ENCODE results near the gene SLC17A8. TPM values are rescaled to one million over a fixed set of nuclear protein-coding genes. Genes with fewer than 3 reads are reported as not detected.
"Not testable (repeated sequence)": the region's sequence is repeated elsewhere in the genome, so short reads cannot be mapped to it uniquely, and the experiment has no call there.

Gene SLC17A8
- not detected for polyA plus RNA-seq (2012; ENCODE audit: low read depth, missing spikeins)

GRCh38 chr12:100356644-100357223 is at the start of gene SLC17A8:
Gene SLC17A8, plus strand, starts transcription at chr12:100357074. Its CDS starts 318 bp downstream, at chr12:100357392.
- FAIRE-seq (no peak), DNase-seq (ENCODE audit: insufficient read length, low spot score) (no peak)
- no peak for TF ChIP-seq TAF1 (IDR thresholded peaks at IDR 0.05; ENCODE audit: low read depth, low read length)
- no peak for TF ChIP-seq SPI1 (IDR thresholded peaks at IDR 0.05; ENCODE audit: low read depth, low read length)
- no peak for TF ChIP-seq POLR2AphosphoS5 (IDR thresholded peaks at IDR 0.05; ENCODE audit: low read depth, low read length)
- TF ChIP-seq POU2F2 (IDR thresholded peaks at IDR 0.05; ENCODE audit: low read depth, low read length): no peak
- TF ChIP-seq PAX5 (IDR thresholded peaks at IDR 0.05; ENCODE audit: insufficient read depth, low read length, severe bottlenecking): no peak
- TF ChIP-seq POLR2A (IDR thresholded peaks at IDR 0.05; ENCODE audit: low read depth, low read length): no peak

GRCh38 chr12:100308138-100308537 is 48.7 kb upstream of the SLC17A8 start:
- DNase-seq (ENCODE audit: insufficient read length, low spot score); FAIRE-seq: not testable (repeated sequence)

- FAIRE-seq (no peak), DNase-seq (ENCODE audit: insufficient read length, low spot score) (no peak)
- TF ChIP-seq PAX5 (IDR thresholded peaks at IDR 0.05; ENCODE audit: insufficient read depth, low read length, severe bottlenecking) (no peak), SPI1 (IDR thresholded peaks at IDR 0.05; ENCODE audit: low read depth, low read length) (no peak), POU2F2 (IDR thresholded peaks at IDR 0.05; ENCODE audit: low read depth, low read length) (no peak), POLR2AphosphoS5 (IDR thresholded peaks at IDR 0.05; ENCODE audit: low read depth, low read length) (no peak), TAF1 (IDR thresholded peaks at IDR 0.05; ENCODE audit: low read depth, low read length) (no peak)
Measured at GRCh38 chr12:100311317-100311716, 45.6 kb upstream of the SLC17A8 start.

- FAIRE-seq (no peak), DNase-seq (ENCODE audit: insufficient read length, low spot score) (no peak)
- no peak for TF ChIP-seq TAF1 (IDR thresholded peaks at IDR 0.05; ENCODE audit: low read depth, low read length)
- no peak for TF ChIP-seq POLR2AphosphoS5 (IDR thresholded peaks at IDR 0.05; ENCODE audit: low read depth, low read length)
- TF ChIP-seq POLR2A (IDR thresholded peaks at IDR 0.05; ENCODE audit: low read depth, low read length): no peak
- no peak for TF ChIP-seq PAX5 (IDR thresholded peaks at IDR 0.05; ENCODE audit: insufficient read depth, low read length, severe bottlenecking)
- TF ChIP-seq SPI1 (IDR thresholded peaks at IDR 0.05; ENCODE audit: low read depth, low read length): no peak
- TF ChIP-seq POU2F2 (IDR thresholded peaks at IDR 0.05; ENCODE audit: low read depth, low read length): no peak
Measured at GRCh38 chr12:100317371-100317770, 39.5 kb upstream of the SLC17A8 start.

- no peak for TF ChIP-seq TAF1 (IDR thresholded peaks at IDR 0.05; ENCODE audit: low read depth, low read length)
- TF ChIP-seq POU2F2 (IDR thresholded peaks at IDR 0.05; ENCODE audit: low read depth, low read length): no peak
- TF ChIP-seq POLR2A (IDR thresholded peaks at IDR 0.05; ENCODE audit: low read depth, low read length): no peak
- TF ChIP-seq POLR2AphosphoS5 (IDR thresholded peaks at IDR 0.05; ENCODE audit: low read depth, low read length): no peak
- TF ChIP-seq PAX5 (IDR thresholded peaks at IDR 0.05; ENCODE audit: insufficient read depth, low read length, severe bottlenecking): no peak
- no peak for TF ChIP-seq SPI1 (IDR thresholded peaks at IDR 0.05; ENCODE audit: low read depth, low read length)
- no peak for DNase-seq (ENCODE audit: insufficient read length, low spot score)
- no peak for FAIRE-seq
Measured at GRCh38 chr12:100324498-100324897, 32.4 kb upstream of the SLC17A8 start.

GRCh38 chr12:100326208-100326607 is 30.7 kb upstream of the SLC17A8 start:
- FAIRE-seq: no peak
- DNase-seq (ENCODE audit: insufficient read length, low spot score): no peak
- TF ChIP-seq POLR2A (IDR thresholded peaks at IDR 0.05; ENCODE audit: low read depth, low read length) (no peak), POLR2AphosphoS5 (IDR thresholded peaks at IDR 0.05; ENCODE audit: low read depth, low read length) (no peak), TAF1 (IDR thresholded peaks at IDR 0.05; ENCODE audit: low read depth, low read length) (no peak), SPI1 (IDR thresholded peaks at IDR 0.05; ENCODE audit: low read depth, low read length) (no peak), PAX5 (IDR thresholded peaks at IDR 0.05; ENCODE audit: insufficient read depth, low read length, severe bottlenecking) (no peak)

- TF ChIP-seq SPI1 (IDR thresholded peaks at IDR 0.05; ENCODE audit: low read depth, low read length) (peak; percentile 88), POU2F2 (IDR thresholded peaks at IDR 0.05; ENCODE audit: low read depth, low read length) (no peak)
- peak; percentile 23 for FAIRE-seq
Measured at GRCh38 chr12:100329800-100330199, 27.1 kb upstream of the SLC17A8 start.

GRCh38 chr12:100331871-100332270 is 25.0 kb upstream of the SLC17A8 start:
- TF ChIP-seq SPI1 (IDR thresholded peaks at IDR 0.05; ENCODE audit: low read depth, low read length): no peak
- no peak for TF ChIP-seq PAX5 (IDR thresholded peaks at IDR 0.05; ENCODE audit: insufficient read depth, low read length, severe bottlenecking)
- TF ChIP-seq POU2F2 (IDR thresholded peaks at IDR 0.05; ENCODE audit: low read depth, low read length): no peak
- no peak for TF ChIP-seq POLR2A (IDR thresholded peaks at IDR 0.05; ENCODE audit: low read depth, low read length)
- no peak for TF ChIP-seq POLR2AphosphoS5 (IDR thresholded peaks at IDR 0.05; ENCODE audit: low read depth, low read length)
- TF ChIP-seq TAF1 (IDR thresholded peaks at IDR 0.05; ENCODE audit: low read depth, low read length): no peak
- no peak for DNase-seq (ENCODE audit: insufficient read length, low spot score)
- no peak for FAIRE-seq

More at GRCh38 chr12:100329800-100330199, 27.1 kb upstream of the SLC17A8 start:
- no peak for DNase-seq (ENCODE audit: insufficient read length, low spot score)

GRCh38 chr12:100332852-100333251 is 24.0 kb upstream of the SLC17A8 start:
- no peak for TF ChIP-seq POU2F2 (IDR thresholded peaks at IDR 0.05; ENCODE audit: low read depth, low read length)
- no peak for TF ChIP-seq POLR2A (IDR thresholded peaks at IDR 0.05; ENCODE audit: low read depth, low read length)
- TF ChIP-seq PAX5 (IDR thresholded peaks at IDR 0.05; ENCODE audit: insufficient read depth, low read length, severe bottlenecking): no peak
- no peak for TF ChIP-seq POLR2AphosphoS5 (IDR thresholded peaks at IDR 0.05; ENCODE audit: low read depth, low read length)
- no peak for TF ChIP-seq TAF1 (IDR thresholded peaks at IDR 0.05; ENCODE audit: low read depth, low read length)
- TF ChIP-seq SPI1 (IDR thresholded peaks at IDR 0.05; ENCODE audit: low read depth, low read length): no peak

GRCh38 chr12:100337299-100337698 is 19.6 kb upstream of the SLC17A8 start:
- no peak for DNase-seq (ENCODE audit: insufficient read length, low spot score)
- TF ChIP-seq TAF1 (IDR thresholded peaks at IDR 0.05; ENCODE audit: low read depth, low read length) (no peak), POLR2AphosphoS5 (IDR thresholded peaks at IDR 0.05; ENCODE audit: low read depth, low read length) (no peak), POU2F2 (IDR thresholded peaks at IDR 0.05; ENCODE audit: low read depth, low read length) (no peak)
- no peak for FAIRE-seq

More at GRCh38 chr12:100332852-100333251, 24.0 kb upstream of the SLC17A8 start:
- DNase-seq (ENCODE audit: insufficient read length, low spot score) (no peak), FAIRE-seq (no peak)
